Lung (tissue), 12 donors: Measurements from ENCODE around the gene LAT. TPM values are rescaled to one million over a fixed set of nuclear protein-coding genes. Genes with fewer than 3 reads are reported as not detected.
A peak's percentile ranks its signal among the peaks of the same experiment; 100 is the strongest.

Experiments
- ATAC-seq: fragments of 200-7000 bp; cut with Tn5 transposase; one replicate; pipeline ENCODE4 v1.9.1; 2020; ENCODE audit warnings: moderate number of reproducible peaks; ENCODE audit not compliant: insufficient read depth, low FRiP score
- DNase-seq, 3 donors: peaks; one replicate each; pipeline ENCODE4 v3.0.0-alpha.2; 2013 to 2017
- H3K27ac ChIP-seq, 2 donors: one replicate each; pipeline ENCODE4 v1.5.1; 2013; ENCODE audit warnings: mild to moderate bottlenecking in 2 of 2, moderate library complexity in 2 of 2, control low read depth in 1 of 2, inconsistent platforms in 1 of 2, low read depth in 1 of 2, low read length in 1 of 2
- H3K27me3 ChIP-seq, 3 donors: one replicate each; pipeline ENCODE4 v1.5.1; 2013; ENCODE audit warnings: low read length in 2 of 3; ENCODE audit not compliant: control insufficient read depth in 3 of 3, insufficient read depth in 3 of 3
- H3K36me3 ChIP-seq, 4 donors: one replicate each; pipeline ENCODE4 v1.5.1; 2013; ENCODE audit warnings: low read length in 4 of 4, mild to moderate bottlenecking in 1 of 4, moderate library complexity in 1 of 4; ENCODE audit not compliant: control insufficient read depth in 4 of 4, insufficient read depth in 4 of 4
- H3K4me1 ChIP-seq, 5 donors: one replicate each; pipeline ENCODE4 v1.5.1; 2013; ENCODE audit warnings: low read length in 5 of 5, mild to moderate bottlenecking in 2 of 5, moderate library complexity in 1 of 5; ENCODE audit not compliant: control insufficient read depth in 5 of 5, insufficient read depth in 5 of 5
- H3K4me3 ChIP-seq: one replicate; pipeline ENCODE4 v1.5.1; 2013; ENCODE audit warnings: mild to moderate bottlenecking, control low read depth, moderate library complexity
- H3K9ac ChIP-seq, 2 donors: one replicate each; pipeline ENCODE4 v1.5.1; 2013; ENCODE audit warnings: low read length in 2 of 2, control low read depth in 1 of 2; ENCODE audit not compliant: insufficient read depth in 1 of 2
- H3K9me3 ChIP-seq, 4 donors: one replicate each; pipeline ENCODE4 v1.5.1; 2013; ENCODE audit warnings: low read length in 3 of 4, mild to moderate bottlenecking in 1 of 4, moderate library complexity in 1 of 4; ENCODE audit not compliant: control insufficient read depth in 4 of 4, insufficient read depth in 3 of 4
- CTCF ChIP-seq: IDR thresholded peaks from 2 replicates; pipeline ENCODE4 v1.5.1; 2012; ENCODE audit warnings: mild to moderate bottlenecking; ENCODE audit errors: control extremely low read depth, extremely low read depth
- WGBS, 2 donors: extraction: QIAGEN DNeasy Blood & Tissue Kit; methylation state at CpG; one replicate each; pipeline ENCODE4 v1.1.7; 2013; 5-methylcytosine and 5-hydroxymethylcytosine counted together
- polyA plus RNA-seq, 2 donors: library from polyadenylated mRNA; stranded (reverse); fragments of 200-250 nt; gene quantifications; one replicate each; pipeline ENCODE4 v1.2.1, GENCODE V29; 2013
- total RNA-seq, 2 donors: library from RNA; depleted of rRNA in 1 of 2; stranded (reverse); fragments of >200 nt in 1 of 2; gene quantifications; one replicate each; pipeline ENCODE4 v1.2.1, GENCODE V29; 2014 to 2021
- donor health status: control.
- donor health status: control.
- donor health status: Bipolar disorder and iron deficiency.
- donor health status: healthy.
- donor health status: DM: yes; HTN: yes; CAD: no.

LAT gene
- total and polyA plus RNA-seq, 4 donors = 2.9 to 16.6 (median 13.4) TPM

GRCh38 chr16:29012913-29013553 lies 28.2 kb downstream of the LAT start:
- peaks cover 0 to 6% (median 0%) of the 10 kb centered on the region in 5 donors for H3K4me1 ChIP-seq
- no peak overlapping the region for H3K9ac ChIP-seq
- WGBS, 2 donors = 43 to 49% methylated on average over 9 of the region's 9 CpGs
- H3K9me3 ChIP-seq = no peaks in the 10 kb centered on the region
- H3K27ac ChIP-seq = peak overlapping the region in 1 of 2 donors; percentile 41
- H3K27me3 ChIP-seq = no peaks in the 10 kb centered on the region
- no peak for DNase-seq
- no peak for ATAC-seq
- no peaks in the 10 kb centered on the region for H3K36me3 ChIP-seq
- H3K4me3 ChIP-seq = no peak overlapping the region
- TF ChIP-seq CTCF = no peak

- Histone ChIP-seq H3K27ac (no peak overlapping the region), H3K36me3 (no peaks in the 10 kb centered on the region), H3K27me3 (no peaks in the 10 kb centered on the region), H3K9ac (no peak overlapping the region), H3K9me3 (no peaks in the 10 kb centered on the region), H3K4me1 (peaks cover 0 to 6% (median 0%) of the 10 kb centered on the region in 5 donors), H3K4me3 (no peak overlapping the region)
- no peak for TF ChIP-seq CTCF
- no peak for ATAC-seq
- WGBS, 2 donors = 85 to 87% methylated on average over 3 of the region's 3 CpGs
- DNase-seq = no peak
These were observed 29.8 kb downstream of the LAT start for GRCh38 chr16:29014561-29015069.

GRCh38 chr16:29022196-29022595 lies 37.3 kb downstream of the LAT start:
- H3K4me1 ChIP-seq = no peaks in the 10 kb centered on the region
- ATAC-seq (no peak), DNase-seq (no peak)
- H3K9me3 ChIP-seq = no peaks in the 10 kb centered on the region
- H3K36me3 ChIP-seq = no peaks in the 10 kb centered on the region
- no peaks in the 10 kb centered on the region for H3K27me3 ChIP-seq
- 84 to 93% methylated on average over 5 of the region's 5 CpGs for WGBS, 2 donors
- H3K4me3 ChIP-seq = no peak overlapping the region
- no peak overlapping the region for H3K9ac ChIP-seq
- TF ChIP-seq CTCF = no peak
- H3K27ac ChIP-seq = no peak overlapping the region
